Astrocyte (in vitro differentiated cells and primary cell): ENCODE results near the gene NDUFA6. TPM values are rescaled to one million over a fixed set of nuclear protein-coding genes. Genes with fewer than 3 reads are reported as not detected.
A peak's percentile ranks its signal among the peaks of the same experiment; 100 is the strongest.

Experiments
- DNase-seq: peaks from one replicate; pipeline ENCODE4 v3.0.0-alpha.2; 2010; ENCODE audit warnings: low read depth
- FAIRE-seq: peaks from 2 replicates; lab custom pipeline; 2011; peaks lifted over from hg19 to GRCh38; lab: Jason Lieb, UNC
- H2AFZ ChIP-seq: 2 replicates; pipeline ENCODE4 v1.6.0; 2012; ENCODE audit warnings: low read depth, low read length, inconsistent platforms
- H3K27ac ChIP-seq: 2 replicates; pipeline ENCODE4 v1.5.1; 2011; ENCODE audit warnings: low read depth, low read length, inconsistent platforms
- H3K27me3 ChIP-seq: 2 replicates; pipeline ENCODE4 v1.6.0; 2011; ENCODE audit warnings: low read length, inconsistent platforms; ENCODE audit not compliant: insufficient read depth
- H3K36me3 ChIP-seq: 2 replicates; pipeline ENCODE4 v1.5.1; 2011; ENCODE audit warnings: low read length, inconsistent platforms; ENCODE audit not compliant: insufficient read depth
- H3K4me1 ChIP-seq: 2 replicates; pipeline ENCODE4 v1.5.1; 2011; ENCODE audit warnings: low read length, inconsistent platforms; ENCODE audit not compliant: insufficient read depth
- H3K4me2 ChIP-seq: 2 replicates; pipeline ENCODE4 v1.6.0; 2012; ENCODE audit warnings: low read length, inconsistent platforms
- H3K4me3 ChIP-seq: 2 replicates; pipeline ENCODE4 v1.5.1; 2011; ENCODE audit warnings: low read depth, mild to moderate bottlenecking, low read length, inconsistent platforms; ENCODE audit not compliant: insufficient read depth
- H3K79me2 ChIP-seq: 2 replicates; pipeline ENCODE4 v1.6.0; 2012; ENCODE audit warnings: mild to moderate bottlenecking, low read length, inconsistent platforms; ENCODE audit not compliant: insufficient read depth
- H3K9ac ChIP-seq: 2 replicates; pipeline ENCODE4 v1.6.0; 2012; ENCODE audit warnings: mild to moderate bottlenecking, low read length, inconsistent platforms
- H3K9me3 ChIP-seq: 2 replicates; pipeline ENCODE4 v1.5.1; 2012; ENCODE audit warnings: low read depth, mild to moderate bottlenecking, low read length, inconsistent platforms; ENCODE audit not compliant: insufficient read depth
- H4K20me1 ChIP-seq: 2 replicates; pipeline ENCODE4 v1.6.0; 2012; ENCODE audit warnings: low read length, inconsistent platforms; ENCODE audit not compliant: insufficient read depth
- H3K27ac Mint-ChIP-seq: one replicate; pipeline ENCODE4 v1.8.0; 2021; ENCODE audit warnings: mild to moderate bottlenecking, mixed read lengths; ENCODE audit not compliant: unreplicated experiment
- H3K27me3 Mint-ChIP-seq: one replicate; pipeline ENCODE4 v1.8.0; 2021; ENCODE audit warnings: low read depth, mixed read lengths; ENCODE audit not compliant: unreplicated experiment
- H3K36me3 Mint-ChIP-seq: one replicate; pipeline ENCODE4 v1.8.0; 2021; ENCODE audit warnings: low read depth, mixed read lengths; ENCODE audit not compliant: unreplicated experiment
- H3K4me1 Mint-ChIP-seq: one replicate; pipeline ENCODE4 v1.8.0; 2021; ENCODE audit warnings: low read depth, mixed read lengths; ENCODE audit not compliant: unreplicated experiment
- H3K4me3 Mint-ChIP-seq: one replicate; pipeline ENCODE4 v1.8.0; 2021; ENCODE audit warnings: mild to moderate bottlenecking, moderate library complexity, mixed read lengths; ENCODE audit not compliant: unreplicated experiment
- H3K9me3 Mint-ChIP-seq: one replicate; pipeline ENCODE4 v1.8.0; 2021; ENCODE audit warnings: mild to moderate bottlenecking, mixed read lengths; ENCODE audit not compliant: unreplicated experiment
- EZH2 ChIP-seq: IDR thresholded peaks from 2 replicates; pipeline ENCODE4 v1.6.1; 2012; ENCODE audit warnings: mild to moderate bottlenecking, low read length, inconsistent platforms; ENCODE audit not compliant: insufficient read depth
- total RNA-seq: library from RNA; stranded (reverse); gene quantifications from 2 replicates; pipeline ENCODE4 v1.2.1, GENCODE V29; 2021
- TF ChIP-seq, protein P1 (sequence below): IDR thresholded peaks from 2 replicates; pipeline ENCODE4 v1.5.1; 2011; ENCODE audit warnings: low read depth, mild to moderate bottlenecking, inconsistent platforms, low read length, moderate library complexity; ENCODE audit not compliant: insufficient read depth

Gene NDUFA6
- total RNA-seq, 1 donor from 2014 or later = 58.6 TPM

DNA sequence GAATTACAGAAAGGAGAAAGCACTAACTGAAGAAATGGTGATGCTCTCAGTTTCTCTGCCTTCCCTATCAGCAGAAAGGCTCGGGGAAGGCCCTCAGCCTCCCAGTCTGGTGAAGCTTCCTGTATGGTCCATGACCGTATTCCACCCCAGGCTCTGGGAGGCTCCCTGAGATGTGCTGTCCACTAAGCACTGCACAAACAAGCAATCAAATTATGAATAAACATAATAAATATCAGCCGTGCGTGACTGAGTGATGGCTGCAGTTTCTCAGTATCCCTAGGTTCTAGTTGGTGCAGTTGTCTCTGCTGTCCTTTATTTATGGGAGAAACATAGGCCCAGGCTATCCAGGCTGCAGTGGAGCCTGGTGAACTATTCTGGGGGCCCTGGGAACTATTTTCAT, 7.5 kb downstream of the NDUFA6 start:
- peaks cover 33% of the 10 kb centered on the region for H3K79me2 ChIP-seq
- no peaks in the 10 kb centered on the region for H3K9me3 ChIP-seq
- no peak overlapping the region for H3K9ac ChIP-seq
- H3K36me3 Mint-ChIP-seq = peaks cover 11% of the 10 kb centered on the region
- no peak overlapping the region for H3K4me3 Mint-ChIP-seq
- H2AFZ ChIP-seq = no peak overlapping the region
- FAIRE-seq = no peak
- H3K27ac ChIP-seq = no peak overlapping the region
- H3K4me2 ChIP-seq = no peak overlapping the region
- H3K36me3 ChIP-seq = peaks cover 21% of the 10 kb centered on the region
- no peaks in the 10 kb centered on the region for H3K27me3 ChIP-seq
- H3K4me1 Mint-ChIP-seq = no peaks in the 10 kb centered on the region
- H3K4me3 ChIP-seq = no peak overlapping the region
- peaks cover 16% of the 10 kb centered on the region for H4K20me1 ChIP-seq
- H3K9me3 Mint-ChIP-seq = no peaks in the 10 kb centered on the region
- no peak for TF ChIP-seq EZH2
- TF ChIP-seq, protein P1, sequence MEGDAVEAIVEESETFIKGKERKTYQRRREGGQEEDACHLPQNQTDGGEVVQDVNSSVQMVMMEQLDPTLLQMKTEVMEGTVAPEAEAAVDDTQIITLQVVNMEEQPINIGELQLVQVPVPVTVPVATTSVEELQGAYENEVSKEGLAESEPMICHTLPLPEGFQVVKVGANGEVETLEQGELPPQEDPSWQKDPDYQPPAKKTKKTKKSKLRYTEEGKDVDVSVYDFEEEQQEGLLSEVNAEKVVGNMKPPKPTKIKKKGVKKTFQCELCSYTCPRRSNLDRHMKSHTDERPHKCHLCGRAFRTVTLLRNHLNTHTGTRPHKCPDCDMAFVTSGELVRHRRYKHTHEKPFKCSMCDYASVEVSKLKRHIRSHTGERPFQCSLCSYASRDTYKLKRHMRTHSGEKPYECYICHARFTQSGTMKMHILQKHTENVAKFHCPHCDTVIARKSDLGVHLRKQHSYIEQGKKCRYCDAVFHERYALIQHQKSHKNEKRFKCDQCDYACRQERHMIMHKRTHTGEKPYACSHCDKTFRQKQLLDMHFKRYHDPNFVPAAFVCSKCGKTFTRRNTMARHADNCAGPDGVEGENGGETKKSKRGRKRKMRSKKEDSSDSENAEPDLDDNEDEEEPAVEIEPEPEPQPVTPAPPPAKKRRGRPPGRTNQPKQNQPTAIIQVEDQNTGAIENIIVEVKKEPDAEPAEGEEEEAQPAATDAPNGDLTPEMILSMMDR = no peak
- H3K4me1 ChIP-seq = peaks cover 15% of the 10 kb centered on the region
- DNase-seq = no peak
- H3K27me3 Mint-ChIP-seq = no peaks in the 10 kb centered on the region
- H3K27ac Mint-ChIP-seq = no peak overlapping the region

DNA sequence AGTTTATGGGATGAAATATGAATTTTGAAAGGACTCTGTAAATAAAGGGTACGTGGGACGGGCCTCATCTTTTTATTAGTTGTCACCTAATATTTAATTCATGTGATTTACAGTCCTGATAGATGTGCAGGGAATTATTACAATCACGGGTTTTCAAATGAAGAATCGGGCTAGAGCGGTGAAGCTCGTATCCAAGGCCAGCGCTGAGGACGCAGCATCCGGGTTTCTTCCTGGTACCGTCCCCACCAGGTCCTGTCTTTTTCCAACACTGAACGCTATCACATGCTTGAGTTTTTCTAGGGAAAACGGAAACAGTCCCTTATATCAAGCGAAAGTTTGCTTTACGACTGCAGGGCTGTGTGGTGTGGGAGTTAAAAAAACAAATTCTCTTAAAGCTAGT, 10.3 kb downstream of the NDUFA6 start:
- TF ChIP-seq EZH2 = no peak
- TF ChIP-seq, protein P1 = no peak
- DNase-seq = peak; percentile 33
- peak overlapping the region; percentile 96 for H3K27ac ChIP-seq
- peaks cover 16% of the 10 kb centered on the region for H3K79me2 ChIP-seq
- no peaks in the 10 kb centered on the region for H3K27me3 ChIP-seq
- H3K9me3 ChIP-seq = no peaks in the 10 kb centered on the region
- Mint-ChIP-seq H3K27me3 (no peaks in the 10 kb centered on the region), H3K27ac (peak overlapping the region; percentile 90), H3K4me1 (no peaks in the 10 kb centered on the region), H3K4me3 (peak overlapping the region; percentile 92), H3K9me3 (peaks cover 2% of the 10 kb centered on the region), H3K36me3 (peaks cover 9% of the 10 kb centered on the region)
- no peaks in the 10 kb centered on the region for H4K20me1 ChIP-seq
- peak overlapping the region; percentile 93 for H3K9ac ChIP-seq
- H3K4me2 ChIP-seq = peak overlapping the region; percentile 96
- H3K36me3 ChIP-seq = peaks cover 2% of the 10 kb centered on the region
- peak; percentile 20 for FAIRE-seq
- peak overlapping the region; percentile 63 for H2AFZ ChIP-seq
- H3K4me1 ChIP-seq = peaks cover 15% of the 10 kb centered on the region
- H3K4me3 ChIP-seq = peak overlapping the region; percentile 93
